Neural progenitor cell (in vitro differentiated cells): ENCODE measurements around the gene GZMA. TPM values are rescaled to one million over a fixed set of nuclear protein-coding genes. Genes with fewer than 3 reads are reported as not detected.
A peak's percentile ranks its signal among the peaks of the same experiment; 100 is the strongest.
"Not testable (repeated sequence)": the region's sequence is repeated elsewhere in the genome, so short reads cannot be mapped to it uniquely, and the experiment has no call there.

Experiments used
- DNase-seq: peaks from one replicate; pipeline ENCODE4 v3.0.0-alpha.2; 2016; ENCODE audit warnings: low spot score
- H2AFZ ChIP-seq: fragments of 200-600 bp; sonication (generic); replicated peaks from 2 replicates; pipeline ENCODE4 v1.6.1; 2016; ENCODE audit warnings: antibody characterized with exemption
- H3F3A ChIP-seq: fragments of 200-600 bp; sonication (generic); 2 replicates; pipeline ENCODE4 v1.6.1; 2016; ENCODE audit warnings: antibody characterized with exemption, low read depth
- H3K27ac ChIP-seq: fragments of 200-600 bp; sonication (generic); 2 replicates; pipeline ENCODE4 v1.5.1; 2016; ENCODE audit warnings: mild to moderate bottlenecking
- H3K27me3 ChIP-seq: fragments of 200-600 bp; sonication (generic); 2 replicates; pipeline ENCODE4 v1.6.1; 2016; ENCODE audit warnings: mild to moderate bottlenecking, moderate library complexity
- H3K36me3 ChIP-seq: fragments of 200-600 bp; sonication (generic); 2 replicates; pipeline ENCODE4 v1.5.1; 2016
- H3K4me1 ChIP-seq: fragments of 200-600 bp; sonication (generic); 2 replicates; pipeline ENCODE4 v1.6.1; 2016; ENCODE audit warnings: mixed run types
- H3K4me2 ChIP-seq: fragments of 200-600 bp; sonication (generic); 2 replicates; pipeline ENCODE4 v1.6.1; 2016
- H3K4me3 ChIP-seq: fragments of 200-600 bp; sonication (generic); 2 replicates; pipeline ENCODE4 v1.5.1; 2016
- H3K79me2 ChIP-seq: fragments of 200-600 bp; sonication (generic); 2 replicates; pipeline ENCODE4 v1.6.1; 2016; ENCODE audit warnings: low read depth
- H3K9ac ChIP-seq: fragments of 200-600 bp; sonication (generic); 2 replicates; pipeline ENCODE4 v1.6.1; 2016
- H3K9me3 ChIP-seq: fragments of 200-600 bp; sonication (generic); 2 replicates; pipeline ENCODE4 v1.5.1; 2016; ENCODE audit warnings: low read depth
- H4K20me1 ChIP-seq: fragments of 200-600 bp; sonication (generic); 2 replicates; pipeline ENCODE4 v1.6.1; 2016; ENCODE audit warnings: low read depth
- H3K27ac Mint-ChIP-seq: 3 replicates; pipeline ENCODE4 v1.8.0; 2021; ENCODE audit warnings: mixed read lengths
- H3K27me3 Mint-ChIP-seq: 2 replicates; pipeline ENCODE4 v1.8.0; 2022; ENCODE audit warnings: low read depth, mild to moderate bottlenecking, inconsistent platforms, moderate library complexity, mixed read lengths; ENCODE audit not compliant: insufficient read depth
- H3K36me3 Mint-ChIP-seq: 3 replicates; pipeline ENCODE4 v1.8.0; 2021; ENCODE audit warnings: mixed read lengths
- H3K4me1 Mint-ChIP-seq: 3 replicates; pipeline ENCODE4 v1.8.0; 2021; ENCODE audit warnings: mixed read lengths
- H3K4me3 Mint-ChIP-seq: 3 replicates; pipeline ENCODE4 v1.8.0; 2021; ENCODE audit warnings: mild to moderate bottlenecking, moderate library complexity, mixed read lengths
- H3K9me3 Mint-ChIP-seq: 3 replicates; pipeline ENCODE4 v1.8.0; 2020; ENCODE audit warnings: mixed read lengths
- EZH2 ChIP-seq: fragments of 200-600 bp; sonication (generic); IDR thresholded peaks from 2 replicates; pipeline ENCODE4 v1.6.1; 2017; ENCODE audit warnings: antibody characterized with exemption, mild to moderate bottlenecking, moderate library complexity
- EZH2phosphoT487 ChIP-seq: fragments of 200-600 bp; sonication (generic); IDR thresholded peaks from 2 replicates; pipeline ENCODE4 v1.6.1; 2017; ENCODE audit warnings: antibody characterized with exemption
- total RNA-seq: library from RNA; depleted of rRNA; stranded (reverse); fragments of >200 nt; gene quantifications from 2 replicates; pipeline ENCODE4 v1.2.3, GENCODE V29; 2015; ENCODE audit warnings: low replicate concordance
- TF ChIP-seq, protein P1 (sequence below): fragments of 200-600 bp; sonication (generic); IDR thresholded peaks from 2 replicates; pipeline ENCODE4 v1.5.1; 2017; ENCODE audit warnings: antibody characterized with exemption, mild to moderate bottlenecking

The GZMA gene
- total RNA-seq, 1 donor from 2014 or later, result not detected

GRCh38 chr5:55104036-55104772 lies 1.8 kb downstream of the GZMA start:
- H3K36me3 Mint-ChIP-seq, result peaks cover 2% of the 10 kb centered on the region
- H3K4me2 ChIP-seq, result peak overlapping the region; percentile 31
- no peak overlapping the region for H2AFZ ChIP-seq
- H3K79me2 ChIP-seq, result no peaks in the 10 kb centered on the region
- H4K20me1 ChIP-seq, result no peaks in the 10 kb centered on the region
- DNase-seq, result peak; percentile 57
- no peak overlapping the region for H3K27ac ChIP-seq
- peaks cover 4% of the 10 kb centered on the region for H3K9me3 Mint-ChIP-seq
- H3K9ac ChIP-seq, result no peak overlapping the region
- no peaks in the 10 kb centered on the region for H3K36me3 ChIP-seq
- peaks cover 14% of the 10 kb centered on the region for H3K4me1 ChIP-seq
- H3K27me3 ChIP-seq, result no peaks in the 10 kb centered on the region
- TF ChIP-seq EZH2 (no peak), EZH2phosphoT487 (no peak)
- TF ChIP-seq, protein P1, sequence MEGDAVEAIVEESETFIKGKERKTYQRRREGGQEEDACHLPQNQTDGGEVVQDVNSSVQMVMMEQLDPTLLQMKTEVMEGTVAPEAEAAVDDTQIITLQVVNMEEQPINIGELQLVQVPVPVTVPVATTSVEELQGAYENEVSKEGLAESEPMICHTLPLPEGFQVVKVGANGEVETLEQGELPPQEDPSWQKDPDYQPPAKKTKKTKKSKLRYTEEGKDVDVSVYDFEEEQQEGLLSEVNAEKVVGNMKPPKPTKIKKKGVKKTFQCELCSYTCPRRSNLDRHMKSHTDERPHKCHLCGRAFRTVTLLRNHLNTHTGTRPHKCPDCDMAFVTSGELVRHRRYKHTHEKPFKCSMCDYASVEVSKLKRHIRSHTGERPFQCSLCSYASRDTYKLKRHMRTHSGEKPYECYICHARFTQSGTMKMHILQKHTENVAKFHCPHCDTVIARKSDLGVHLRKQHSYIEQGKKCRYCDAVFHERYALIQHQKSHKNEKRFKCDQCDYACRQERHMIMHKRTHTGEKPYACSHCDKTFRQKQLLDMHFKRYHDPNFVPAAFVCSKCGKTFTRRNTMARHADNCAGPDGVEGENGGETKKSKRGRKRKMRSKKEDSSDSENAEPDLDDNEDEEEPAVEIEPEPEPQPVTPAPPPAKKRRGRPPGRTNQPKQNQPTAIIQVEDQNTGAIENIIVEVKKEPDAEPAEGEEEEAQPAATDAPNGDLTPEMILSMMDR, result no peak
- peaks cover 26% of the 10 kb centered on the region for H3K4me1 Mint-ChIP-seq
- H3K27ac Mint-ChIP-seq, result peak overlapping the region; percentile 93
- H3K4me3 ChIP-seq, result no peak overlapping the region
- H3K9me3 ChIP-seq, result no peaks in the 10 kb centered on the region
- H3F3A ChIP-seq, result peaks cover 10% of the 10 kb centered on the region
- H3K27me3 Mint-ChIP-seq, result peaks cover 7% of the 10 kb centered on the region
- H3K4me3 Mint-ChIP-seq, result no peak overlapping the region

DNA sequence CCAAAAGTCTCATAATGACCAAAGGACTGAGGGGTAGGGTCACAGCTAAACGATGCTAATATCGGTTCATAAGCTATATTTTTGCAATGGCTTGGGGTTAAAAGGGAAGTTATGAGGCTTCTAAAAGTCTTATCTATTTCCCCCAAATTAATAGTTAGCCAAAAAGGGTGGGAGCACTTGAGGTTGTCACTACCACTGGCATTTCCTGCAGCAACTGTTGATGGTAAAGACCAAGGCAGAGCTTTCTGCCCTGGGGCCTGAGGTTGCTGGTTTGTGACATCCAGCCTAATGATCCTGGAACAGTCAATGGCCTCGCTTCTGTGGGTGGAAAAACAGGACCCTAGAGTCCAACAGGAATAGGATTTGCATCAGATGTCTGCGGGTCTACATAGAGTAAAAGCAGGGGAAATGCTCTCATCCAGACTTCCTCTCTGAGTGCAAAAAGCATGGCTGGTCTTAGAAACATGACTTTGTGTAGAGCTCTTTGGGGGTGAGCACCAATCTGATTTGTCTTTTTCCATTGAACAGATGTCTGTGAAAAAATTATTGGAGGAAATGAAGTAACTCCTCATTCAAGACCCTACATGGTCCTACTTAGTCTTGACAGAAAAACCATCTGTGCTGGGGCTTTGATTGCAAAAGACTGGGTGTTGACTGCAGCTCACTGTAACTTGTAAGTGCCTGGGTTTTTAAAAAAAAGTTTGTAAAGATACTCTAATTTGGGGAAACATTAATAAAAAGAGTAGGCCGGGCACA lies 2.7 kb downstream of the GZMA start:
- no peak overlapping the region for H3K27ac ChIP-seq
- DNase-seq, result no peak
- H3K27me3 ChIP-seq, result no peaks in the 10 kb centered on the region
- H3K79me2 ChIP-seq, result no peaks in the 10 kb centered on the region
- no peak for TF ChIP-seq EZH2
- TF ChIP-seq EZH2phosphoT487, result no peak
- TF ChIP-seq, protein P1, result no peak
- Mint-ChIP-seq H3K27me3 (peaks cover 4% of the 10 kb centered on the region), H3K36me3 (peaks cover 2% of the 10 kb centered on the region), H3K4me3 (no peak overlapping the region), H3K9me3 (no peaks in the 10 kb centered on the region), H3K4me1 (peaks cover 30% of the 10 kb centered on the region), H3K27ac (peak overlapping the region; percentile 93)
- H4K20me1 ChIP-seq, result no peaks in the 10 kb centered on the region
- H3K9me3 ChIP-seq, result no peaks in the 10 kb centered on the region
- no peak overlapping the region for H3K4me2 ChIP-seq
- no peak overlapping the region for H2AFZ ChIP-seq
- no peak overlapping the region for H3K4me3 ChIP-seq
- no peak overlapping the region for H3K9ac ChIP-seq
- peaks cover 10% of the 10 kb centered on the region for H3F3A ChIP-seq
- no peaks in the 10 kb centered on the region for H3K36me3 ChIP-seq
- H3K4me1 ChIP-seq, result peaks cover 16% of the 10 kb centered on the region

DNA sequence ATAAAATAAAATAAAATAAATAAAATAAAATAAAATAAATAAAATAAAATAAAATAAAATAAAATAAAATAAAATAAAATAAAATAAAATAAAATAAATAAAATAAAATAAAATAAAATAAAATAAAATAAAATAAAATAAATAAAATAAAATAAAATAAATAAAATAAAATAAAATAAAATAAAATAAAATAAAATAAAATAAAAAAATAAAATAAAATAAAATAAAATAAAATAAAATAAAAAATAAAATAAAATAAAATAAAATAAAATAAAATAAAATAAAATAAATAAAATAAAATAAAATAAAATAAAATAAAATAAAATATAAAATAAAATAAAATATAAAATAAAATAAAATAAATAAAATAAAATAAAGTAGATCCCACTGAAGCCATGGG lies 3.5 kb downstream of the GZMA start:
- not testable (repeated sequence) for H3K36me3 ChIP-seq, H3K9me3 Mint-ChIP-seq, H3K4me3 ChIP-seq, H3K9ac ChIP-seq, DNase-seq, H3K36me3 Mint-ChIP-seq, H3K4me3 Mint-ChIP-seq, H3K27me3 Mint-ChIP-seq, H2AFZ ChIP-seq, H3K27ac ChIP-seq, H4K20me1 ChIP-seq, H3K27me3 ChIP-seq, H3K79me2 ChIP-seq, H3K9me3 ChIP-seq, H3F3A ChIP-seq, H3K27ac Mint-ChIP-seq, H3K4me2 ChIP-seq
- H3K4me1 ChIP-seq, result peaks cover 20% of the 10 kb centered on the region
- peaks cover 36% of the 10 kb centered on the region for H3K4me1 Mint-ChIP-seq

- no peak for DNase-seq
- Histone ChIP-seq H3K27me3 (no peaks in the 10 kb centered on the region), H3K36me3 (no peaks in the 10 kb centered on the region), H3K4me3 (no peak overlapping the region), H3K9me3 (no peaks in the 10 kb centered on the region), H3K79me2 (no peaks in the 10 kb centered on the region), H3K27ac (no peak overlapping the region), H3K4me1 (peaks cover 17% of the 10 kb centered on the region), H2AFZ (no peak overlapping the region), H3K4me2 (no peak overlapping the region), H3F3A (peaks cover 10% of the 10 kb centered on the region), H3K9ac (no peak overlapping the region), H4K20me1 (no peaks in the 10 kb centered on the region)
- H3K9me3 Mint-ChIP-seq, result no peaks in the 10 kb centered on the region
- no peak overlapping the region for H3K27ac Mint-ChIP-seq
- peaks cover 1% of the 10 kb centered on the region for H3K36me3 Mint-ChIP-seq
- H3K4me3 Mint-ChIP-seq, result no peak overlapping the region
- peaks cover 4% of the 10 kb centered on the region for H3K27me3 Mint-ChIP-seq
- TF ChIP-seq EZH2phosphoT487, result no peak
- H3K4me1 Mint-ChIP-seq, result peaks cover 35% of the 10 kb centered on the region
Measured at GRCh38 chr5:55108661-55109060, 6.2 kb downstream of the GZMA start.
